ENCODE results near the gene OR2L13. TPM values are rescaled to one million over a fixed set of nuclear protein-coding genes. Genes with fewer than 3 reads are reported as not detected.
"Not testable (repeated sequence)": the region's sequence is repeated elsewhere in the genome, so short reads cannot be mapped to it uniquely, and the experiment has no call there.

Gene OR2L13
- total RNA-seq, 4 donors from 2014 or later, result not detected

- no peaks in the 10 kb centered on the region for H3K27me3 ChIP-seq
- peaks cover 0 to 24% (median 0%) of the 10 kb centered on the region in 3 donors for H3K9me3 ChIP-seq
- H3K36me3 ChIP-seq, result no peaks in the 10 kb centered on the region
- TF ChIP-seq POLR2AphosphoS5 (IDR thresholded peaks at IDR 0.05), result no peak
- no peak for TF ChIP-seq EP300 (IDR thresholded peaks at IDR 0.05)
- no peak for TF ChIP-seq POLR2A (IDR thresholded peaks at IDR 0.05)
- TF ChIP-seq CTCF (IDR thresholded peaks at IDR 0.05), result no peak
- WGBS, 2 donors (ENCODE audit: low coverage in 1 of 2), result 50 to 57% methylated on average over 2 of the region's 2 CpGs
- no peak for ATAC-seq
- no peaks in the 10 kb centered on the region for H3K4me1 ChIP-seq
- no peak overlapping the region for H3K4me3 ChIP-seq
- H3K27ac ChIP-seq, result no peak overlapping the region
Measured at GRCh38 chr1:248055261-248055660, 39.7 kb upstream of the OR2L13 start.

GRCh38 chr1:248065071-248065470, 29.9 kb upstream of the OR2L13 start:
- TF ChIP-seq CTCF (IDR thresholded peaks at IDR 0.05) (no peak), POLR2A (IDR thresholded peaks at IDR 0.05) (no peak), EP300 (IDR thresholded peaks at IDR 0.05) (no peak), POLR2AphosphoS5 (IDR thresholded peaks at IDR 0.05) (no peak)
- Histone ChIP-seq H3K27me3 (no peaks in the 10 kb centered on the region), H3K4me3 (no peak overlapping the region), H3K9me3 (no peaks in the 10 kb centered on the region), H3K36me3 (no peaks in the 10 kb centered on the region), H3K4me1 (no peaks in the 10 kb centered on the region), H3K27ac (no peak overlapping the region)
- ATAC-seq, result no peak
- 67 to 75% methylated on average over 2 of the region's 2 CpGs for WGBS, 2 donors (ENCODE audit: low coverage in 1 of 2)

GRCh38 chr1:248065604-248066003, 29.4 kb upstream of the OR2L13 start:
- Histone ChIP-seq H3K4me3 (no peak overlapping the region), H3K9me3 (no peaks in the 10 kb centered on the region), H3K27me3 (no peaks in the 10 kb centered on the region), H3K36me3 (no peaks in the 10 kb centered on the region), H3K4me1 (no peaks in the 10 kb centered on the region), H3K27ac (no peak overlapping the region)
- TF ChIP-seq POLR2AphosphoS5 (IDR thresholded peaks at IDR 0.05) (no peak), POLR2A (IDR thresholded peaks at IDR 0.05) (no peak), EP300 (IDR thresholded peaks at IDR 0.05) (no peak), CTCF (IDR thresholded peaks at IDR 0.05) (no peak)
- WGBS, 2 donors (ENCODE audit: low coverage in 1 of 2), result 100% methylated on average over 2 of the region's 3 CpGs; no CpG with 5 or more reads in 1 of the 2 donors
- no peak for ATAC-seq

- no CpG with 5 or more reads among the region's 17 CpGs for WGBS, 2 donors (ENCODE audit: low coverage in 1 of 2)
- H3K27me3 ChIP-seq, H3K4me1 ChIP-seq, H3K9me3 ChIP-seq, H3K36me3 ChIP-seq, H3K27ac ChIP-seq, H3K4me3 ChIP-seq, ATAC-seq: not testable (repeated sequence)
Measured at GRCh38 chr1:248083864-248084263, 11.1 kb upstream of the OR2L13 start.

GRCh38 chr1:248098529-248098928, 3.5 kb downstream of the OR2L13 start:
- no peak overlapping the region for H3K27ac ChIP-seq

More at GRCh38 chr1:248098529-248098928, 3.5 kb downstream of the OR2L13 start:
- ATAC-seq, result no peak
- H3K4me3 ChIP-seq, result no peak overlapping the region
- H3K9me3 ChIP-seq, result no peaks in the 10 kb centered on the region
- H3K36me3 ChIP-seq, result no peaks in the 10 kb centered on the region
- no peaks in the 10 kb centered on the region for H3K4me1 ChIP-seq
- TF ChIP-seq POLR2A (IDR thresholded peaks at IDR 0.05) (no peak), POLR2AphosphoS5 (IDR thresholded peaks at IDR 0.05) (no peak), EP300 (IDR thresholded peaks at IDR 0.05) (no peak), CTCF (IDR thresholded peaks at IDR 0.05) (no peak)
- no peaks in the 10 kb centered on the region for H3K27me3 ChIP-seq
- WGBS, 2 donors (ENCODE audit: low coverage in 1 of 2), result 53 to 83% methylated on average over 1 of the region's 1 CpG

Data from gastroesophageal sphincter (tissue), 4 donors.